Suprapubic skin (tissue), 3 donors: ENCODE results near the gene LSM14A.

Experiments
- CTCF ChIP-seq, 2 donors: fragments of 200-600 bp in 1 of 2; fragments of 450-650 bp in 1 of 2; sonication (generic) in 1 of 2; IDR thresholded peaks; one replicate each; pipeline ENCODE4 v1.5.1; 2016 to 2019; ENCODE audit warnings: antibody characterized with exemption in 2 of 2, mild to moderate bottlenecking in 1 of 2, moderate library complexity in 1 of 2
- POLR2A ChIP-seq, 2 donors: fragments of 450-650 bp; IDR thresholded peaks; one replicate each; pipeline ENCODE4 v1.6.1; 2017; ENCODE audit warnings: antibody characterized with exemption in 2 of 2, mild to moderate bottlenecking in 2 of 2, moderate library complexity in 2 of 2

DNA sequence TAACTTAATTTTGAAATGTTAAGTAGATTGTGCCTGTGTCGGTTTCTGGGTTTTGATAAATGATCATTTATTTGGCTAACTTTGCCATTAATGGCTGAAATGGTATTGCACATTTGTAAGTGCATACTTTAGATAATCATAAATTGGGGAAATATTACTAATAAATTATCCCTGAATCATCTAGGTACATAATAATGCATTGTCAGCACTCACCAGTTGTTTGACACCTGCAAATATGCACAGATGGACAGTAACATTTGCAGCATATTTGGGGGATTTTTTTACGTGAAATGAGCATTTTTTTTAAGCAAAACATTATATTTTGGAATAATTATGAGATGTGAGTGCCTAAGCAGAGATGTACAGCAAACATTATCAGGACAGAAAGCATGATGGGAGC is 41.0 kb downstream of the LSM14A start:
- no peak for TF ChIP-seq CTCF (IDR thresholded peaks at IDR 0.05)
- no peak for TF ChIP-seq POLR2A (IDR thresholded peaks at IDR 0.05)
